ENCODE results near the gene ZNF329. TPM values are rescaled to one million over a fixed set of nuclear protein-coding genes. Genes with fewer than 3 reads are reported as not detected.

ZNF329 gene
- total and polyA plus RNA-seq, 5 donors from 2014 or later = 2.9 to 9.4 (median 5.6) TPM

GRCh38 chr19:58170860-58171259 is 20.3 kb upstream of the ZNF329 start:
- ATAC-seq (ENCODE audit: low read depth in 2 of 2) (no peak), DNase-seq (no peak)
- Mint-ChIP-seq H3K4me3 (no peak overlapping the region), H3K36me3 (no peaks in the 10 kb centered on the region), H3K27me3 (no peaks in the 10 kb centered on the region), H3K4me1 (no peaks in the 10 kb centered on the region), H3K9me3 (peaks cover 0 to 67% (median 19%) of the 10 kb centered on the region in 7 donors), H3K27ac (no peak overlapping the region)
- Histone ChIP-seq H3K9me3 (ENCODE audit: control insufficient read depth in 2 of 2, low read length in 2 of 2) (peaks cover 49 to 81% of the 10 kb centered on the region in 2 experiments), H3K4me3 (ENCODE audit: low read depth, low read length) (no peak overlapping the region), H3K36me3 (ENCODE audit: control insufficient read depth, insufficient read depth, low read length) (no peaks in the 10 kb centered on the region), H3K4me1 (ENCODE audit: control insufficient read depth, insufficient read depth, low read length, poor library complexity, severe bottlenecking) (no peaks in the 10 kb centered on the region), H3K27me3 (ENCODE audit: control insufficient read depth, insufficient read depth, low read length) (no peaks in the 10 kb centered on the region), H3K27ac (ENCODE audit: insufficient read depth, low read length, poor library complexity, severe bottlenecking) (no peak overlapping the region)

GRCh38 chr19:58166708-58167280 is 16.2 kb upstream of the ZNF329 start:
- DNase-seq (no peak), ATAC-seq (ENCODE audit: low read depth in 2 of 2) (no peak)
- Histone ChIP-seq H3K4me1 (ENCODE audit: control insufficient read depth, insufficient read depth, low read length, poor library complexity, severe bottlenecking) (no peaks in the 10 kb centered on the region), H3K27ac (ENCODE audit: insufficient read depth, low read length, poor library complexity, severe bottlenecking) (no peak overlapping the region), H3K36me3 (ENCODE audit: control insufficient read depth, insufficient read depth, low read length) (no peaks in the 10 kb centered on the region), H3K27me3 (ENCODE audit: control insufficient read depth, insufficient read depth, low read length) (no peaks in the 10 kb centered on the region), H3K9me3 (ENCODE audit: control insufficient read depth in 2 of 2, low read length in 2 of 2) (peaks cover 54 to 84% of the 10 kb centered on the region in 2 experiments), H3K4me3 (ENCODE audit: low read depth, low read length) (no peak overlapping the region)
- H3K9me3 Mint-ChIP-seq = peaks cover 5 to 73% (median 25%) of the 10 kb centered on the region in 7 donors
- no peak overlapping the region for H3K4me3 Mint-ChIP-seq
- peaks cover 5% of the 10 kb centered on the region for H3K36me3 Mint-ChIP-seq
- H3K27me3 Mint-ChIP-seq = no peaks in the 10 kb centered on the region
- no peaks in the 10 kb centered on the region for H3K4me1 Mint-ChIP-seq
- no peak overlapping the region for H3K27ac Mint-ChIP-seq

- H3K9me3 Mint-ChIP-seq = peaks cover 5 to 75% (median 26%) of the 10 kb centered on the region in 7 donors
- no peaks in the 10 kb centered on the region for H3K4me1 ChIP-seq (ENCODE audit: control insufficient read depth, insufficient read depth, low read length, poor library complexity, severe bottlenecking)
- ATAC-seq (ENCODE audit: low read depth in 2 of 2) (no peak), DNase-seq (no peak)
- H3K27ac Mint-ChIP-seq = no peak overlapping the region
- peaks cover 5% of the 10 kb centered on the region for H3K36me3 Mint-ChIP-seq
- H3K9me3 ChIP-seq (ENCODE audit: control insufficient read depth in 2 of 2, low read length in 2 of 2) = peaks cover 57 to 82% of the 10 kb centered on the region in 2 experiments
- no peak overlapping the region for H3K4me3 Mint-ChIP-seq
- no peak overlapping the region for H3K27ac ChIP-seq (ENCODE audit: insufficient read depth, low read length, poor library complexity, severe bottlenecking)
- H3K27me3 ChIP-seq (ENCODE audit: control insufficient read depth, insufficient read depth, low read length) = no peaks in the 10 kb centered on the region
- H3K4me1 Mint-ChIP-seq = no peaks in the 10 kb centered on the region
- no peak overlapping the region for H3K4me3 ChIP-seq (ENCODE audit: low read depth, low read length)
- no peaks in the 10 kb centered on the region for H3K27me3 Mint-ChIP-seq
- H3K36me3 ChIP-seq (ENCODE audit: control insufficient read depth, insufficient read depth, low read length) = no peaks in the 10 kb centered on the region
Measured at GRCh38 chr19:58166268-58166667, 15.7 kb upstream of the ZNF329 start.

GRCh38 chr19:58157045-58157728 is 6.6 kb upstream of the ZNF329 start:
- H3K4me1 ChIP-seq (ENCODE audit: control insufficient read depth, insufficient read depth, low read length, poor library complexity, severe bottlenecking) = peaks cover 14% of the 10 kb centered on the region
- no peaks in the 10 kb centered on the region for H3K36me3 Mint-ChIP-seq
- ATAC-seq (ENCODE audit: low read depth in 2 of 2) (no peak), DNase-seq (no peak)
- H3K4me3 Mint-ChIP-seq = no peak overlapping the region
- no peaks in the 10 kb centered on the region for H3K27me3 Mint-ChIP-seq
- peaks cover 0 to 14% (median 4%) of the 10 kb centered on the region in 7 donors for H3K9me3 Mint-ChIP-seq
- no peak overlapping the region for H3K27ac ChIP-seq (ENCODE audit: insufficient read depth, low read length, poor library complexity, severe bottlenecking)
- peaks cover 0 to 18% (median 5%) of the 10 kb centered on the region in 4 donors for H3K4me1 Mint-ChIP-seq
- H3K4me3 ChIP-seq (ENCODE audit: low read depth, low read length) = no peak overlapping the region
- peaks cover 11 to 12% of the 10 kb centered on the region in 2 experiments for H3K9me3 ChIP-seq (ENCODE audit: control insufficient read depth in 2 of 2, low read length in 2 of 2)
- H3K36me3 ChIP-seq (ENCODE audit: control insufficient read depth, insufficient read depth, low read length) = no peaks in the 10 kb centered on the region
- H3K27me3 ChIP-seq (ENCODE audit: control insufficient read depth, insufficient read depth, low read length) = no peaks in the 10 kb centered on the region
- H3K27ac Mint-ChIP-seq = no peak overlapping the region

GRCh38 chr19:58154679-58155648 is 4.4 kb upstream of the ZNF329 start:
- Histone ChIP-seq H3K27me3 (ENCODE audit: control insufficient read depth, insufficient read depth, low read length) (no peaks in the 10 kb centered on the region), H3K4me1 (ENCODE audit: control insufficient read depth, insufficient read depth, low read length, poor library complexity, severe bottlenecking) (peaks cover 19% of the 10 kb centered on the region), H3K4me3 (ENCODE audit: low read depth, low read length) (peak overlapping the region; percentile 62), H3K36me3 (ENCODE audit: control insufficient read depth, insufficient read depth, low read length) (no peaks in the 10 kb centered on the region), H3K27ac (ENCODE audit: insufficient read depth, low read length, poor library complexity, severe bottlenecking) (peak overlapping the region; percentile 71), H3K9me3 (ENCODE audit: control insufficient read depth in 2 of 2, low read length in 2 of 2) (peaks cover under 1 to 6% of the 10 kb centered on the region in 2 experiments)
- H3K27me3 Mint-ChIP-seq = no peaks in the 10 kb centered on the region
- peaks cover 7 to 30% (median 9%) of the 10 kb centered on the region in 4 donors for H3K4me1 Mint-ChIP-seq
- H3K27ac Mint-ChIP-seq = peak overlapping the region; percentile 29 to 97 (median 84)
- peak overlapping the region; percentile 78 to 90 (median 87) for H3K4me3 Mint-ChIP-seq
- DNase-seq (peak; percentile 91 to 96 (median 94)), ATAC-seq (ENCODE audit: low read depth in 2 of 2) (peak; percentile 92 to 96)
- H3K36me3 Mint-ChIP-seq = no peaks in the 10 kb centered on the region
- H3K9me3 Mint-ChIP-seq = peaks cover 0 to 13% (median 0%) of the 10 kb centered on the region in 7 donors

- H3K36me3 Mint-ChIP-seq = no peaks in the 10 kb centered on the region
- peaks cover 0 to 16% (median 3%) of the 10 kb centered on the region in 7 donors for H3K9me3 Mint-ChIP-seq
- DNase-seq (peak in 1 of 3 donors; percentile 11), ATAC-seq (ENCODE audit: low read depth in 2 of 2) (no peak)
- H3K4me1 ChIP-seq (ENCODE audit: control insufficient read depth, insufficient read depth, low read length, poor library complexity, severe bottlenecking) = peaks cover 24% of the 10 kb centered on the region
- H3K9me3 ChIP-seq (ENCODE audit: control insufficient read depth in 2 of 2, low read length in 2 of 2) = peaks cover 4 to 11% of the 10 kb centered on the region in 2 experiments
- peak overlapping the region; percentile 87 to 90 (median 87) for H3K4me3 Mint-ChIP-seq
- H3K27me3 Mint-ChIP-seq = no peaks in the 10 kb centered on the region
- H3K4me3 ChIP-seq (ENCODE audit: low read depth, low read length) = peak overlapping the region; percentile 62
- peaks cover 7 to 37% (median 15%) of the 10 kb centered on the region in 4 donors for H3K4me1 Mint-ChIP-seq
- H3K27ac Mint-ChIP-seq = peak overlapping the region in 2 of 3 donors; percentile 91 to 97
- H3K27ac ChIP-seq (ENCODE audit: insufficient read depth, low read length, poor library complexity, severe bottlenecking) = peak overlapping the region; percentile 71
- no peaks in the 10 kb centered on the region for H3K36me3 ChIP-seq (ENCODE audit: control insufficient read depth, insufficient read depth, low read length)
- no peaks in the 10 kb centered on the region for H3K27me3 ChIP-seq (ENCODE audit: control insufficient read depth, insufficient read depth, low read length)
Measured at GRCh38 chr19:58154287-58154678, 3.7 kb upstream of the ZNF329 start.

GRCh38 chr19:58153386-58153785 is 2.8 kb upstream of the ZNF329 start:
- no peak overlapping the region for H3K27ac Mint-ChIP-seq

More at GRCh38 chr19:58153386-58153785, 2.8 kb upstream of the ZNF329 start:
- Mint-ChIP-seq H3K36me3 (no peaks in the 10 kb centered on the region), H3K9me3 (peaks cover 0 to 21% (median 4%) of the 10 kb centered on the region in 7 donors), H3K4me3 (peak overlapping the region; percentile 77 to 90 (median 87)), H3K4me1 (peaks cover 7 to 43% (median 16%) of the 10 kb centered on the region in 4 donors), H3K27me3 (no peaks in the 10 kb centered on the region)
- no peak overlapping the region for H3K4me3 ChIP-seq (ENCODE audit: low read depth, low read length)
- H3K27ac ChIP-seq (ENCODE audit: insufficient read depth, low read length, poor library complexity, severe bottlenecking) = no peak overlapping the region
- H3K9me3 ChIP-seq (ENCODE audit: control insufficient read depth in 2 of 2, low read length in 2 of 2) = peaks cover 10 to 17% of the 10 kb centered on the region in 2 experiments
- no peak for DNase-seq
- H3K4me1 ChIP-seq (ENCODE audit: control insufficient read depth, insufficient read depth, low read length, poor library complexity, severe bottlenecking) = peaks cover 24% of the 10 kb centered on the region
- no peaks in the 10 kb centered on the region for H3K36me3 ChIP-seq (ENCODE audit: control insufficient read depth, insufficient read depth, low read length)
- ATAC-seq (ENCODE audit: low read depth in 2 of 2) = no peak
- no peaks in the 10 kb centered on the region for H3K27me3 ChIP-seq (ENCODE audit: control insufficient read depth, insufficient read depth, low read length)

Measured in CD4-positive, CD25-positive, alpha-beta regulatory T cell (primary cell).